ENCODE results near the gene HEXIM2. TPM values are rescaled to one million over a fixed set of nuclear protein-coding genes. Genes with fewer than 3 reads are reported as not detected.

HEXIM2 gene
- total and polyA plus RNA-seq, 2 of the 13 experiments (the other 11 are each of a cell fraction or from before 2014, with no cell fraction given): 27.1 to 32.4 TPM

GRCh38 chr17:45149037-45149668 is 12.5 kb upstream of the HEXIM2 start (continued):
- TF ChIP-seq HOXA9 (CRISPR knock-in tag; IDR thresholded peaks at IDR 0.05; ENCODE audit: borderline replicate concordance) (no peak; the same call in none of the 2 replicates), ZNF768 (CRISPR knock-in tag; IDR thresholded peaks at IDR 0.05) (peak; percentile 64; the same call in 1 of the 2 replicates), ELF3 (CRISPR knock-in tag; IDR thresholded peaks at IDR 0.05) (peak; percentile 88), IRX3 (CRISPR knock-in tag; IDR thresholded peaks at IDR 0.05; ENCODE audit: borderline replicate concordance, low read depth) (peak; percentile 65; the same call in 1 of the 2 replicates), KDM5B (CRISPR knock-in tag; IDR thresholded peaks at IDR 0.05; ENCODE audit: borderline replicate concordance) (no peak), MYC (CRISPR knock-in tag; IDR thresholded peaks at IDR 0.05; ENCODE audit: borderline replicate concordance) (peak; percentile 44; the same call in 1 of the 2 replicates), NCOR1 (IDR thresholded peaks at IDR 0.05; ENCODE audit: borderline replicate concordance, low read length) (no peak), FOXO1 (CRISPR knock-in tag; IDR thresholded peaks at IDR 0.05) (peak; percentile 50), PHF21A (CRISPR knock-in tag; IDR thresholded peaks at IDR 0.05) (0 out of 2 replicates have a peak, but pooled peaks have one; percentile 25), ZNF552 (CRISPR knock-in tag; IDR thresholded peaks at IDR 0.05; ENCODE audit: borderline replicate concordance) (no peak), ZSCAN29 (CRISPR knock-in tag; conservative IDR thresholded peaks at IDR 0.05) (no peak), ZNF781 (CRISPR knock-in tag; IDR thresholded peaks at IDR 0.05; ENCODE audit: borderline replicate concordance, not compliant biosample characterization) (no peak), MED1 (CRISPR knock-in tag; IDR thresholded peaks at IDR 0.05) (peak; percentile 52), NR2F1 (CRISPR knock-in tag; IDR thresholded peaks at IDR 0.05) (0 out of 4 replicates have a peak, but pooled peaks of 1 of the 2 experiments have one; percentile 10), ZNF431 (CRISPR knock-in tag; IDR thresholded peaks at IDR 0.05; ENCODE audit: borderline replicate concordance, low read depth) (no peak), ZNF382 (CRISPR knock-in tag; IDR thresholded peaks at IDR 0.05; ENCODE audit: borderline replicate concordance) (no peak), KLF15 (CRISPR knock-in tag; IDR thresholded peaks at IDR 0.05; ENCODE audit: borderline replicate concordance) (no peak)
- TF ChIP-seq, protein P1, sequence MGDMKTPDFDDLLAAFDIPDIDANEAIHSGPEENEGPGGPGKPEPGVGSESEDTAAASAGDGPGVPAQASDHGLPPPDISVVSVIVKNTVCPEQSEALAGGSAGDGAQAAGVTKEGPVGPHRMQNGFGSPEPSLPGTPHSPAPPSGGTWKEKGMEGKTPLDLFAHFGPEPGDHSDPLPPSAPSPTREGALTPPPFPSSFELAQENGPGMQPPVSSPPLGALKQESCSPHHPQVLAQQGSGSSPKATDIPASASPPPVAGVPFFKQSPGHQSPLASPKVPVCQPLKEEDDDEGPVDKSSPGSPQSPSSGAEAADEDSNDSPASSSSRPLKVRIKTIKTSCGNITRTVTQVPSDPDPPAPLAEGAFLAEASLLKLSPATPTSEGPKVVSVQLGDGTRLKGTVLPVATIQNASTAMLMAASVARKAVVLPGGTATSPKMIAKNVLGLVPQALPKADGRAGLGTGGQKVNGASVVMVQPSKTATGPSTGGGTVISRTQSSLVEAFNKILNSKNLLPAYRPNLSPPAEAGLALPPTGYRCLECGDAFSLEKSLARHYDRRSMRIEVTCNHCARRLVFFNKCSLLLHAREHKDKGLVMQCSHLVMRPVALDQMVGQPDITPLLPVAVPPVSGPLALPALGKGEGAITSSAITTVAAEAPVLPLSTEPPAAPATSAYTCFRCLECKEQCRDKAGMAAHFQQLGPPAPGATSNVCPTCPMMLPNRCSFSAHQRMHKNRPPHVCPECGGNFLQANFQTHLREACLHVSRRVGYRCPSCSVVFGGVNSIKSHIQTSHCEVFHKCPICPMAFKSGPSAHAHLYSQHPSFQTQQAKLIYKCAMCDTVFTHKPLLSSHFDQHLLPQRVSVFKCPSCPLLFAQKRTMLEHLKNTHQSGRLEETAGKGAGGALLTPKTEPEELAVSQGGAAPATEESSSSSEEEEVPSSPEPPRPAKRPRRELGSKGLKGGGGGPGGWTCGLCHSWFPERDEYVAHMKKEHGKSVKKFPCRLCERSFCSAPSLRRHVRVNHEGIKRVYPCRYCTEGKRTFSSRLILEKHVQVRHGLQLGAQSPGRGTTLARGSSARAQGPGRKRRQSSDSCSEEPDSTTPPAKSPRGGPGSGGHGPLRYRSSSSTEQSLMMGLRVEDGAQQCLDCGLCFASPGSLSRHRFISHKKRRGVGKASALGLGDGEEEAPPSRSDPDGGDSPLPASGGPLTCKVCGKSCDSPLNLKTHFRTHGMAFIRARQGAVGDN (CRISPR knock-in tag; IDR thresholded peaks at IDR 0.05): no peak; the same call in 1 of the 2 replicates
- TF ChIP-seq, protein P2, sequence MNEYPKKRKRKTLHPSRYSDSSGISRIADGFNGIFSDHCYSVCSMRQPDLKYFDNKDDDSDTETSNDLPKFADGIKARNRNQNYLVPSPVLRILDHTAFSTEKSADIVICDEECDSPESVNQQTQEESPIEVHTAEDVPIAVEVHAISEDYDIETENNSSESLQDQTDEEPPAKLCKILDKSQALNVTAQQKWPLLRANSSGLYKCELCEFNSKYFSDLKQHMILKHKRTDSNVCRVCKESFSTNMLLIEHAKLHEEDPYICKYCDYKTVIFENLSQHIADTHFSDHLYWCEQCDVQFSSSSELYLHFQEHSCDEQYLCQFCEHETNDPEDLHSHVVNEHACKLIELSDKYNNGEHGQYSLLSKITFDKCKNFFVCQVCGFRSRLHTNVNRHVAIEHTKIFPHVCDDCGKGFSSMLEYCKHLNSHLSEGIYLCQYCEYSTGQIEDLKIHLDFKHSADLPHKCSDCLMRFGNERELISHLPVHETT (CRISPR knock-in tag; conservative IDR thresholded peaks at IDR 0.05): 0 out of 2 replicates have a peak, but pooled peaks have one; percentile 39
- TF ChIP-seq, protein P3, sequence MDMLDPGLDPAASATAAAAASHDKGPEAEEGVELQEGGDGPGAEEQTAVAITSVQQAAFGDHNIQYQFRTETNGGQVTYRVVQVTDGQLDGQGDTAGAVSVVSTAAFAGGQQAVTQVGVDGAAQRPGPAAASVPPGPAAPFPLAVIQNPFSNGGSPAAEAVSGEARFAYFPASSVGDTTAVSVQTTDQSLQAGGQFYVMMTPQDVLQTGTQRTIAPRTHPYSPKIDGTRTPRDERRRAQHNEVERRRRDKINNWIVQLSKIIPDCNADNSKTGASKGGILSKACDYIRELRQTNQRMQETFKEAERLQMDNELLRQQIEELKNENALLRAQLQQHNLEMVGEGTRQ (IDR thresholded peaks at IDR 0.05; ENCODE audit: low read depth, low read length): no peak
- TF ChIP-seq, protein P3 (CRISPR knock-in tag; IDR thresholded peaks at IDR 0.05; ENCODE audit: borderline replicate concordance): 0 out of 2 replicates have a peak, but pooled peaks have one; percentile 34
